ENCODE measurements around the gene ACR.

Gene ACR

GRCh38 chr22:50695421-50696250 lies 42.4 kb upstream of the ACR start:
- Histone ChIP-seq H3K27ac (ENCODE audit: low read length) (no peak overlapping the region), H3K36me3 (replicated peaks; ENCODE audit: insufficient read depth, low read length) (no peaks in the 10 kb centered on the region)

DNA sequence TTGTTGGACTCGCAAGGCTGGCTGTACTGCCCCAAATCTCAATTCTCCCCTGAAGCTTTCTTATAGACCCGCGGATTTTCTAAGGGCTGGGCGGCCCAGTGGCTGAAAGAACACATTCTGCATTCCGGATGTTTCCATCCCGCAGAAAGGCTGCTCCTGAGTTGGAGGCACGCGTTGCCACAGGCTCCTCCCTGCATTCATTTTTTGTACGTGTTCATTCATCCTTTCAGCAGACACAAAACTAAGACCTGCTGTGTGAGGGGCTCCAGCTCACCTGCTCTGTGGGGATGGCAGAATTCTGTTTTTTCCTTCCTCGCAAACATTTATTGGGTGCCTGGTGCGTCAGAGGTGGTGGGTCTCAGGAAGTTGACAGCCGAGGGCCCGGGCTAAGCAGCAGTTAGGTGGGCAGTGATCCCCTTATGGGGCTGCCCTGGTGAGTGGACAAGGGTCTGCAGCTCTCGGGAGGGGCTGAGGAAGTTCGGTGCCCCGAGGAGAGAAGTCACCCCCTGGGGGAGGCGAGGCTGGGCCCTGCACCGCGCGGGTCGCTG lies 41.7 kb upstream of the ACR start:
- Histone ChIP-seq H3K4me3 (ENCODE audit: low read length) (no peak overlapping the region), H3F3A (ENCODE audit: insufficient read depth, low read length) (peaks cover 24% of the 10 kb centered on the region), H3K4me1 (ENCODE audit: low read length) (peaks cover 21% of the 10 kb centered on the region), H3K9ac (ENCODE audit: low read length) (no peak overlapping the region), H3K27me3 (replicated peaks; ENCODE audit: insufficient read depth, low read length) (no peaks in the 10 kb centered on the region), H3K79me2 (ENCODE audit: low read length) (no peaks in the 10 kb centered on the region), H4K20me1 (ENCODE audit: insufficient read depth, low read length) (no peaks in the 10 kb centered on the region), H3K36me3 (replicated peaks; ENCODE audit: insufficient read depth, low read length) (no peaks in the 10 kb centered on the region), H3K4me2 (ENCODE audit: low read depth, low read length) (no peak overlapping the region), H3K27ac (ENCODE audit: low read length) (no peak overlapping the region), H2AFZ (ENCODE audit: low read length) (no peak overlapping the region), H3K9me2 (replicated peaks; ENCODE audit: insufficient read depth, low read length) (no peaks in the 10 kb centered on the region), H3K9me3 (replicated peaks; ENCODE audit: insufficient read depth, low read length) (no peaks in the 10 kb centered on the region)
- DNase-seq = no peak
- TF ChIP-seq, protein P1, sequence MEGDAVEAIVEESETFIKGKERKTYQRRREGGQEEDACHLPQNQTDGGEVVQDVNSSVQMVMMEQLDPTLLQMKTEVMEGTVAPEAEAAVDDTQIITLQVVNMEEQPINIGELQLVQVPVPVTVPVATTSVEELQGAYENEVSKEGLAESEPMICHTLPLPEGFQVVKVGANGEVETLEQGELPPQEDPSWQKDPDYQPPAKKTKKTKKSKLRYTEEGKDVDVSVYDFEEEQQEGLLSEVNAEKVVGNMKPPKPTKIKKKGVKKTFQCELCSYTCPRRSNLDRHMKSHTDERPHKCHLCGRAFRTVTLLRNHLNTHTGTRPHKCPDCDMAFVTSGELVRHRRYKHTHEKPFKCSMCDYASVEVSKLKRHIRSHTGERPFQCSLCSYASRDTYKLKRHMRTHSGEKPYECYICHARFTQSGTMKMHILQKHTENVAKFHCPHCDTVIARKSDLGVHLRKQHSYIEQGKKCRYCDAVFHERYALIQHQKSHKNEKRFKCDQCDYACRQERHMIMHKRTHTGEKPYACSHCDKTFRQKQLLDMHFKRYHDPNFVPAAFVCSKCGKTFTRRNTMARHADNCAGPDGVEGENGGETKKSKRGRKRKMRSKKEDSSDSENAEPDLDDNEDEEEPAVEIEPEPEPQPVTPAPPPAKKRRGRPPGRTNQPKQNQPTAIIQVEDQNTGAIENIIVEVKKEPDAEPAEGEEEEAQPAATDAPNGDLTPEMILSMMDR (IDR thresholded peaks at IDR 0.05; ENCODE audit: low read length) = no peak
- no peak for TF ChIP-seq EZH2 (optimal IDR thresholded peaks at IDR 0.05; ENCODE audit: low read depth, low read length)
- TF ChIP-seq EZH2phosphoT487 (IDR thresholded peaks at IDR 0.05; ENCODE audit: low read length) = no peak

More at GRCh38 chr22:50695421-50696250, 42.4 kb upstream of the ACR start:
- Histone ChIP-seq H3K4me3 (ENCODE audit: low read length) (no peak overlapping the region), H3K4me2 (ENCODE audit: low read depth, low read length) (no peak overlapping the region), H3K4me1 (ENCODE audit: low read length) (peaks cover 21% of the 10 kb centered on the region), H3K79me2 (ENCODE audit: low read length) (no peaks in the 10 kb centered on the region), H3F3A (ENCODE audit: insufficient read depth, low read length) (peaks cover 24% of the 10 kb centered on the region), H3K27me3 (replicated peaks; ENCODE audit: insufficient read depth, low read length) (no peaks in the 10 kb centered on the region), H3K9me2 (replicated peaks; ENCODE audit: insufficient read depth, low read length) (no peaks in the 10 kb centered on the region), H3K9ac (ENCODE audit: low read length) (no peak overlapping the region), H3K9me3 (replicated peaks; ENCODE audit: insufficient read depth, low read length) (no peaks in the 10 kb centered on the region), H4K20me1 (ENCODE audit: insufficient read depth, low read length) (no peaks in the 10 kb centered on the region), H2AFZ (ENCODE audit: low read length) (no peak overlapping the region)
- DNase-seq = no peak
- TF ChIP-seq EZH2phosphoT487 (IDR thresholded peaks at IDR 0.05; ENCODE audit: low read length) (no peak), EZH2 (optimal IDR thresholded peaks at IDR 0.05; ENCODE audit: low read depth, low read length) (no peak)
- TF ChIP-seq, protein P1 (IDR thresholded peaks at IDR 0.05; ENCODE audit: low read length) = no peak

GRCh38 chr22:50696799-50697561 lies 41.0 kb upstream of the ACR start:
- Histone ChIP-seq H3K9me2 (replicated peaks; ENCODE audit: insufficient read depth, low read length) (no peaks in the 10 kb centered on the region), H3K9ac (ENCODE audit: low read length) (no peak overlapping the region), H3K4me3 (ENCODE audit: low read length) (no peak overlapping the region), H3F3A (ENCODE audit: insufficient read depth, low read length) (peaks cover 20% of the 10 kb centered on the region), H3K4me2 (ENCODE audit: low read depth, low read length) (no peak overlapping the region), H4K20me1 (ENCODE audit: insufficient read depth, low read length) (no peaks in the 10 kb centered on the region), H3K9me3 (replicated peaks; ENCODE audit: insufficient read depth, low read length) (no peaks in the 10 kb centered on the region), H3K4me1 (ENCODE audit: low read length) (peaks cover 20% of the 10 kb centered on the region), H2AFZ (ENCODE audit: low read length) (no peak overlapping the region), H3K27me3 (replicated peaks; ENCODE audit: insufficient read depth, low read length) (no peaks in the 10 kb centered on the region), H3K79me2 (ENCODE audit: low read length) (no peaks in the 10 kb centered on the region), H3K36me3 (replicated peaks; ENCODE audit: insufficient read depth, low read length) (no peaks in the 10 kb centered on the region), H3K27ac (ENCODE audit: low read length) (no peak overlapping the region)
- DNase-seq = no peak
- TF ChIP-seq, protein P1 (IDR thresholded peaks at IDR 0.05; ENCODE audit: low read length) = no peak
- TF ChIP-seq EZH2phosphoT487 (IDR thresholded peaks at IDR 0.05; ENCODE audit: low read length) (no peak), EZH2 (optimal IDR thresholded peaks at IDR 0.05; ENCODE audit: low read depth, low read length) (no peak)
